DND-41 (cell line): ENCODE data around the gene LCN9.

Experiments used
- EZH2 ChIP-seq: IDR thresholded peaks from 3 replicates; pipeline ENCODE4 v1.6.1; 2012; ENCODE audit warnings: borderline replicate concordance, low read depth, mild to moderate bottlenecking, moderate library complexity, low read length, inconsistent platforms; ENCODE audit not compliant: severe bottlenecking
- TF ChIP-seq, protein P1 (sequence below): IDR thresholded peaks from 2 replicates; pipeline ENCODE4 v1.5.1; 2012; ENCODE audit warnings: borderline replicate concordance, low read length, moderate library complexity, mild to moderate bottlenecking; ENCODE audit not compliant: poor library complexity, severe bottlenecking; ENCODE audit errors: extremely low read depth

DNA sequence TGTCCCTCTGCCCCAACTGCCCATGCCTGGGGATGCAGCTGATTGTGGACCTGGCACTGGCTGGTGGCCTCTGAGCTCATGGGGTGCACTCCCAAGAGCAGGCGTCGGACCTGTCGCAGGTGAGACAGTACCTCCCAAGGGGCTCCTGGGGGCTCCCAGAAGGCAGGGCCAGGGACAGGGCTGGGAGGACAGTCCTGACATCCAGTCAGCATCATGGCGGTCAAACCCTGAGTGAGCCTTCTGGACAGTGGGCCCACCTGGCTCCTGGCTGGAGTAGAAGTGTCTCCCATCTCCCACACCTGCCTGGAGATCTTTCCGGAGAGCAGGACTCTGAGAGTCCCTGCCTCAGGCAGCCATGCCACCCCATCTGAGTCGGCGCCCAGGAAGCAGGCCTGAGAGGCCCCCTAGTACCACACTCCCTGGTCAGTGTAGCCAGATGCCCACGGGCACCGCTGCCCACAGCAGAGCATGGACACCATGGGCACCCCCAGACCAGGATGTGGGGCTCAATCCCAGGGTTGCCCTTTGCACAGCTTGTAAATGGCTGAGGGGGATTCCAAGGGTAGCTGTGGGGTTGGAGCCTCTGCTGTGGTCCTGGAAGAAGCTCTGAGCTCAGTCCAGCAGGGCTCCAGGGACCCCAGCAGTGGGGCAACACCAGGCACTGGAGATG, 6.6 kb downstream of the LCN9 start:
- TF ChIP-seq, protein P1, sequence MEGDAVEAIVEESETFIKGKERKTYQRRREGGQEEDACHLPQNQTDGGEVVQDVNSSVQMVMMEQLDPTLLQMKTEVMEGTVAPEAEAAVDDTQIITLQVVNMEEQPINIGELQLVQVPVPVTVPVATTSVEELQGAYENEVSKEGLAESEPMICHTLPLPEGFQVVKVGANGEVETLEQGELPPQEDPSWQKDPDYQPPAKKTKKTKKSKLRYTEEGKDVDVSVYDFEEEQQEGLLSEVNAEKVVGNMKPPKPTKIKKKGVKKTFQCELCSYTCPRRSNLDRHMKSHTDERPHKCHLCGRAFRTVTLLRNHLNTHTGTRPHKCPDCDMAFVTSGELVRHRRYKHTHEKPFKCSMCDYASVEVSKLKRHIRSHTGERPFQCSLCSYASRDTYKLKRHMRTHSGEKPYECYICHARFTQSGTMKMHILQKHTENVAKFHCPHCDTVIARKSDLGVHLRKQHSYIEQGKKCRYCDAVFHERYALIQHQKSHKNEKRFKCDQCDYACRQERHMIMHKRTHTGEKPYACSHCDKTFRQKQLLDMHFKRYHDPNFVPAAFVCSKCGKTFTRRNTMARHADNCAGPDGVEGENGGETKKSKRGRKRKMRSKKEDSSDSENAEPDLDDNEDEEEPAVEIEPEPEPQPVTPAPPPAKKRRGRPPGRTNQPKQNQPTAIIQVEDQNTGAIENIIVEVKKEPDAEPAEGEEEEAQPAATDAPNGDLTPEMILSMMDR = no peak
- TF ChIP-seq EZH2 = no peak
